ENCODE results near the gene ST6GALNAC1. TPM values are rescaled to one million over a fixed set of nuclear protein-coding genes. Genes with fewer than 3 reads are reported as not detected.

Gene ST6GALNAC1
- total RNA-seq, 1 donor from 2014 or later, result not detected

GRCh38 chr17:76644995-76645394, 1.4 kb upstream of the ST6GALNAC1 start:
- no peak overlapping the region for H3K4me3 ChIP-seq (ENCODE audit: low read depth, low read length)
- TF ChIP-seq, protein P1, sequence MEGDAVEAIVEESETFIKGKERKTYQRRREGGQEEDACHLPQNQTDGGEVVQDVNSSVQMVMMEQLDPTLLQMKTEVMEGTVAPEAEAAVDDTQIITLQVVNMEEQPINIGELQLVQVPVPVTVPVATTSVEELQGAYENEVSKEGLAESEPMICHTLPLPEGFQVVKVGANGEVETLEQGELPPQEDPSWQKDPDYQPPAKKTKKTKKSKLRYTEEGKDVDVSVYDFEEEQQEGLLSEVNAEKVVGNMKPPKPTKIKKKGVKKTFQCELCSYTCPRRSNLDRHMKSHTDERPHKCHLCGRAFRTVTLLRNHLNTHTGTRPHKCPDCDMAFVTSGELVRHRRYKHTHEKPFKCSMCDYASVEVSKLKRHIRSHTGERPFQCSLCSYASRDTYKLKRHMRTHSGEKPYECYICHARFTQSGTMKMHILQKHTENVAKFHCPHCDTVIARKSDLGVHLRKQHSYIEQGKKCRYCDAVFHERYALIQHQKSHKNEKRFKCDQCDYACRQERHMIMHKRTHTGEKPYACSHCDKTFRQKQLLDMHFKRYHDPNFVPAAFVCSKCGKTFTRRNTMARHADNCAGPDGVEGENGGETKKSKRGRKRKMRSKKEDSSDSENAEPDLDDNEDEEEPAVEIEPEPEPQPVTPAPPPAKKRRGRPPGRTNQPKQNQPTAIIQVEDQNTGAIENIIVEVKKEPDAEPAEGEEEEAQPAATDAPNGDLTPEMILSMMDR (IDR thresholded peaks at IDR 0.05; ENCODE audit: insufficient read depth, low read length, poor library complexity, severe bottlenecking), result no peak
- H3K27me3 ChIP-seq (ENCODE audit: control insufficient read depth, insufficient read depth, low read length), result no peaks in the 10 kb centered on the region
- H3K36me3 ChIP-seq (ENCODE audit: control insufficient read depth, insufficient read depth, low read length), result no peaks in the 10 kb centered on the region
- DNase-seq (ENCODE audit: low read depth), result no peak

GRCh38 chr17:76642994-76643393, 563 bp downstream of the ST6GALNAC1 start:
- TF ChIP-seq, protein P1 (IDR thresholded peaks at IDR 0.05; ENCODE audit: insufficient read depth, low read length, poor library complexity, severe bottlenecking), result no peak

GRCh38 chr17:76642032-76642561, 1.5 kb downstream of the ST6GALNAC1 start:
- no peak for DNase-seq (ENCODE audit: low read depth)
- Histone ChIP-seq H3K4me3 (ENCODE audit: low read depth, low read length) (no peak overlapping the region), H3K36me3 (ENCODE audit: control insufficient read depth, insufficient read depth, low read length) (no peaks in the 10 kb centered on the region), H3K27me3 (ENCODE audit: control insufficient read depth, insufficient read depth, low read length) (no peaks in the 10 kb centered on the region)
- TF ChIP-seq, protein P1 (IDR thresholded peaks at IDR 0.05; ENCODE audit: insufficient read depth, low read length, poor library complexity, severe bottlenecking), result no peak

More at GRCh38 chr17:76642994-76643393, 563 bp downstream of the ST6GALNAC1 start:
- no peaks in the 10 kb centered on the region for H3K36me3 ChIP-seq (ENCODE audit: control insufficient read depth, insufficient read depth, low read length)
- no peaks in the 10 kb centered on the region for H3K27me3 ChIP-seq (ENCODE audit: control insufficient read depth, insufficient read depth, low read length)
- DNase-seq (ENCODE audit: low read depth), result no peak
- H3K4me3 ChIP-seq (ENCODE audit: low read depth, low read length), result no peak overlapping the region

DNA sequence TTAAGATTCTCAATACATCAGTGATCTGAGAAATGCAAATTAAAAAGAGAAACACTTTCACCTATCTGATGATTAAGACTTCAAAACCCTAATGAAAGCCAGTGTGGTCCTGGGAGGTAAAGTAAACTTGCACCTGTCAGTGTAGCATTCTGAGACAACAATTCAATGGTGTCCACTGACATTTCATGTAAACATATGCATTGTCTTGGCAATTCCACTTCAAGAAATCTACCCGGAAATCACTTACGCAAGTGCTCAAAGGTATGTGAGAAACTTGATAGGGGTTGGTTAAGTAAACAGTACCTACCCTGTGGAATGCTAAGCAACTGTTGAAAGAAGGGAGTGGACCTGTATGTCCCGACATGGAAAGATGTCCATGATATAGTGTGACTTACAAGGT, 2.1 kb downstream of the ST6GALNAC1 start:
- DNase-seq (ENCODE audit: low read depth), result no peak
- Histone ChIP-seq H3K4me3 (ENCODE audit: low read depth, low read length) (no peak overlapping the region), H3K36me3 (ENCODE audit: control insufficient read depth, insufficient read depth, low read length) (no peaks in the 10 kb centered on the region), H3K27me3 (ENCODE audit: control insufficient read depth, insufficient read depth, low read length) (no peaks in the 10 kb centered on the region)
- TF ChIP-seq, protein P1 (IDR thresholded peaks at IDR 0.05; ENCODE audit: insufficient read depth, low read length, poor library complexity, severe bottlenecking), result no peak

DNA sequence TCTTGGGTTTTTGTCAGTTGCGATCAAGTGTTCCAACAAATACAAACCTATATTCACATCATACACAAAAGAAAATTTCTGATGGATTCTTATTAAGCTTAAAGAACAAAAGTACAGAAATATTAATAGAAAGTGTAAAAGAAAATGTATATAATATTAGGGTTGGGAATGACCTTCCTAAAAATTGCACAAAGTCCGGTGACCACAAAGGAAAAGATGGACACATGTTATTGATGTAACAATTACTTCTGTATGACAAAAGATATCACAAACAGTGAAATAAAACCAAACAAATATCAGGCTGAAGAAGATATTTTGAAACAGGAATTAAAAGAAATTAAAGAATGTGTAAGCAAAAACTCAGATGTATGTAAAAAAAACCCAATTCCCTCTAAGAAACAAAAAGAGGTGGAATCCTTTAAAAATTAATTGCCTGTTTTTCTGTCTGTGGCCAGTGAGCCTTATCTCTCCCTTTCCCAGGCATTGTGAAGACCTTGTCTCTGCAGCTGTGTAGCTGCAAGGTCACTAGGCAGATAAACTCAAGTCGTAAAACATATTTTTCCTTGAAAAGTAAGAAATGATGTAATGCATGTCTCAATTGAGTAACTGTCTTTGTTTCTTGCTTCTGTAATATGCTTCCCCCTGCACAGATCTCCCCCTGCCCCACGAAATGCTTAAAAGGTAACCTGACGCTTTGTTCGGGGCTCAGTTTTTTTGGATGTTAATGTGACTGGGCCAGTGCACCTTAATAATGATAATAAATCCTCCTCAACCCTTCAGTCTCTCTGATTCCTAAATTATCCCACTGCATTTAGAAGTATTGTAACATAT, 2.8 kb downstream of the ST6GALNAC1 start:
- TF ChIP-seq, protein P1 (IDR thresholded peaks at IDR 0.05; ENCODE audit: insufficient read depth, low read length, poor library complexity, severe bottlenecking), result no peak
- no peaks in the 10 kb centered on the region for H3K36me3 ChIP-seq (ENCODE audit: control insufficient read depth, insufficient read depth, low read length)
- H3K4me3 ChIP-seq (ENCODE audit: low read depth, low read length), result no peak overlapping the region
- no peak for DNase-seq (ENCODE audit: low read depth)
- no peaks in the 10 kb centered on the region for H3K27me3 ChIP-seq (ENCODE audit: control insufficient read depth, insufficient read depth, low read length)
